HEK293 (cell line): ENCODE data around the gene IGFL3.

ENCODE experiments used
- TCF7L2 ChIP-seq: IDR thresholded peaks from 2 replicates; pipeline ENCODE4 v1.6.1; 2011; ENCODE audit warnings: low read depth, mild to moderate bottlenecking, inconsistent platforms, low read length, moderate library complexity, borderline replicate concordance
- ZNF133 ChIP-seq: fragments of 450-650 bp; formaldehyde crosslinking; IDR thresholded peaks from 2 replicates; pipeline ENCODE4 v1.5.1; 2016; ENCODE audit warnings: missing biosample characterization, missing genetic modification characterization
- ZNF324 ChIP-seq: fragments of 450-650 bp; formaldehyde crosslinking; IDR thresholded peaks from 2 replicates; pipeline ENCODE4 v1.5.1; 2016; ENCODE audit warnings: missing biosample characterization, missing genetic modification characterization
- ZNF404 ChIP-seq: fragments of 450-650 bp; formaldehyde crosslinking; IDR thresholded peaks from 2 replicates; pipeline ENCODE4 v1.5.1; 2017; ENCODE audit warnings: missing biosample characterization, missing genetic modification characterization
- ZNF510 ChIP-seq: fragments of 450-650 bp; formaldehyde crosslinking; IDR thresholded peaks from 2 replicates; pipeline ENCODE4 v1.5.1; 2018; ENCODE audit warnings: mild to moderate bottlenecking, missing genetic modification characterization, missing biosample characterization; ENCODE audit not compliant: insufficient replicate concordance
- ZNF560 ChIP-seq: fragments of 450-650 bp; formaldehyde crosslinking; IDR thresholded peaks from 2 replicates; pipeline ENCODE4 v1.5.1; 2017; ENCODE audit warnings: missing biosample characterization, missing genetic modification characterization, borderline replicate concordance
- TF ChIP-seq, protein P1 (sequence below): fragments of 450-650 bp; formaldehyde crosslinking; IDR thresholded peaks from 2 replicates; pipeline ENCODE4 v1.5.1; 2016; ENCODE audit warnings: missing biosample characterization, missing genetic modification characterization

DNA sequence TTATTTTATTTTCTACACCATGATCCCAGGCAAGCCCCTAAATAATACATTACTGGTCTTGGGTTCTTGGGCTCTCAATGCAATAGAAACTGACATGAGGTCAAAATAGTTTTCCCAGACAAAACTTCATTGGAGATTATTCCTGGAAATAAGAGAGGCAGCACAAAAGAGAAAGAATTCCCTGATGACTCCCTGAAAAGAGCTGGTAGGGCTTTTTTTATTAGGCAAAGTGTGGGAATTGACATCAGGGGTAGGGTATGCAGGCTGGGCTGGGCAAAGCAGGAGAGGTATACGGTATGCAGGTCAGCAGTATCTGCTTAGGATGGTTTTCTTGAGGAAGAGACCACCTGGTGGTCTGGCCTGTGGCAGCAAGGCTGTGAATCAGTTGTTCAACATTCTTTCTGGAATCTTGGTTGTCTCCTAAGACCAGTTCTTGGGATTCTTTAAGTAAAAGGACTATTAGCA, 9.3 kb upstream of the IGFL3 start:
- TF ChIP-seq, protein P1, sequence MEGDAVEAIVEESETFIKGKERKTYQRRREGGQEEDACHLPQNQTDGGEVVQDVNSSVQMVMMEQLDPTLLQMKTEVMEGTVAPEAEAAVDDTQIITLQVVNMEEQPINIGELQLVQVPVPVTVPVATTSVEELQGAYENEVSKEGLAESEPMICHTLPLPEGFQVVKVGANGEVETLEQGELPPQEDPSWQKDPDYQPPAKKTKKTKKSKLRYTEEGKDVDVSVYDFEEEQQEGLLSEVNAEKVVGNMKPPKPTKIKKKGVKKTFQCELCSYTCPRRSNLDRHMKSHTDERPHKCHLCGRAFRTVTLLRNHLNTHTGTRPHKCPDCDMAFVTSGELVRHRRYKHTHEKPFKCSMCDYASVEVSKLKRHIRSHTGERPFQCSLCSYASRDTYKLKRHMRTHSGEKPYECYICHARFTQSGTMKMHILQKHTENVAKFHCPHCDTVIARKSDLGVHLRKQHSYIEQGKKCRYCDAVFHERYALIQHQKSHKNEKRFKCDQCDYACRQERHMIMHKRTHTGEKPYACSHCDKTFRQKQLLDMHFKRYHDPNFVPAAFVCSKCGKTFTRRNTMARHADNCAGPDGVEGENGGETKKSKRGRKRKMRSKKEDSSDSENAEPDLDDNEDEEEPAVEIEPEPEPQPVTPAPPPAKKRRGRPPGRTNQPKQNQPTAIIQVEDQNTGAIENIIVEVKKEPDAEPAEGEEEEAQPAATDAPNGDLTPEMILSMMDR (tag by site-specific recombination), result no peak
- TF ChIP-seq TCF7L2 (no peak), ZNF510 (tag by site-specific recombination) (no peak), ZNF560 (tag by site-specific recombination) (no peak), ZNF324 (tag by site-specific recombination) (no peak), ZNF404 (tag by site-specific recombination) (no peak), ZNF133 (no peak)
